Choroid plexus epithelial cell (primary cell): ENCODE results near the gene GPR183.

Source experiments
- DNase-seq: peaks from one replicate; pipeline ENCODE4 v3.0.0-alpha.2; 2010; ENCODE audit warnings: low read depth
- H3K4me3 ChIP-seq: 2 replicates; pipeline ENCODE4 v1.5.1; 2011; ENCODE audit warnings: low read depth, mild to moderate bottlenecking, control low read depth, low read length, moderate library complexity
- TF ChIP-seq, protein P1 (sequence below): conservative IDR thresholded peaks from 2 replicates; pipeline ENCODE4 v1.5.1; 2011; ENCODE audit warnings: low read depth, mild to moderate bottlenecking, control low read depth, inconsistent platforms, low read length, moderate library complexity

The GPR183 gene

DNA sequence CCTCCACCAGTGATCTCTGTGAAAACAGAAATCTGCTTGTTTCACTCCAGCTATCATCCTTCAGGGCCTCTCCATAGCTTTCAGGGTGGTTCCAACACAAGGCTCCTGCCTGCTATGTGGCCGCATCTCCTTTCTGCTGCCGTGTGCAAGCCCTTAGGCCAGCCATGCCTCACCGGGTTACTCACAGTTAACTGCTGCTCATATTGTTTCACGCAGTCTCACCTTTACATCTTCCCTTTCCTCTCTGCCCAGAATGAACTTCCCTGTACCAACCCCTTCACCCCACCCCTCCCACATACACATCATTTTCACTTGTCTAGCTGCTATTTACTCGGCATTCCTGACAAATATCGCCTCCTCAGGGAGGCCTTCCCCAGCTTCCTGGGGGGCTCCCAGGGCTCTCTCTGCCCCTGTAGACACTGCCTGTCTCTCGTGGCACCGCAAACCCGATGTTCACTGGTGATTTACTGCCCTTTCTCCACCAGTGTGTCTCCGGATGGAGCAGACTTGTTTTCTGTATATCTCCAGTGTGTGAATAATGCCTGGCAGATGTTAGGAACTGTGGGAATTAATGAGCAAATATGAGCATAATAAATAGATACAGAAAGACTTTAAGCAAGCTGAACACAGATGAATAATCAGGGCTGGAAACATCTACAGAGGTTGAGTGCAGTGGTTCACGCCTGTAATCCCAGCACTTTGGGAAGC is 39.3 kb upstream of the GPR183 start:
- H3K4me3 ChIP-seq, result no peak overlapping the region
- TF ChIP-seq, protein P1, sequence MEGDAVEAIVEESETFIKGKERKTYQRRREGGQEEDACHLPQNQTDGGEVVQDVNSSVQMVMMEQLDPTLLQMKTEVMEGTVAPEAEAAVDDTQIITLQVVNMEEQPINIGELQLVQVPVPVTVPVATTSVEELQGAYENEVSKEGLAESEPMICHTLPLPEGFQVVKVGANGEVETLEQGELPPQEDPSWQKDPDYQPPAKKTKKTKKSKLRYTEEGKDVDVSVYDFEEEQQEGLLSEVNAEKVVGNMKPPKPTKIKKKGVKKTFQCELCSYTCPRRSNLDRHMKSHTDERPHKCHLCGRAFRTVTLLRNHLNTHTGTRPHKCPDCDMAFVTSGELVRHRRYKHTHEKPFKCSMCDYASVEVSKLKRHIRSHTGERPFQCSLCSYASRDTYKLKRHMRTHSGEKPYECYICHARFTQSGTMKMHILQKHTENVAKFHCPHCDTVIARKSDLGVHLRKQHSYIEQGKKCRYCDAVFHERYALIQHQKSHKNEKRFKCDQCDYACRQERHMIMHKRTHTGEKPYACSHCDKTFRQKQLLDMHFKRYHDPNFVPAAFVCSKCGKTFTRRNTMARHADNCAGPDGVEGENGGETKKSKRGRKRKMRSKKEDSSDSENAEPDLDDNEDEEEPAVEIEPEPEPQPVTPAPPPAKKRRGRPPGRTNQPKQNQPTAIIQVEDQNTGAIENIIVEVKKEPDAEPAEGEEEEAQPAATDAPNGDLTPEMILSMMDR, result no peak
- no peak for DNase-seq

GRCh38 chr13:99345345-99345744 is 38.1 kb upstream of the GPR183 start:
- no peak for DNase-seq
- no peak overlapping the region for H3K4me3 ChIP-seq
- TF ChIP-seq, protein P1, result no peak

DNA sequence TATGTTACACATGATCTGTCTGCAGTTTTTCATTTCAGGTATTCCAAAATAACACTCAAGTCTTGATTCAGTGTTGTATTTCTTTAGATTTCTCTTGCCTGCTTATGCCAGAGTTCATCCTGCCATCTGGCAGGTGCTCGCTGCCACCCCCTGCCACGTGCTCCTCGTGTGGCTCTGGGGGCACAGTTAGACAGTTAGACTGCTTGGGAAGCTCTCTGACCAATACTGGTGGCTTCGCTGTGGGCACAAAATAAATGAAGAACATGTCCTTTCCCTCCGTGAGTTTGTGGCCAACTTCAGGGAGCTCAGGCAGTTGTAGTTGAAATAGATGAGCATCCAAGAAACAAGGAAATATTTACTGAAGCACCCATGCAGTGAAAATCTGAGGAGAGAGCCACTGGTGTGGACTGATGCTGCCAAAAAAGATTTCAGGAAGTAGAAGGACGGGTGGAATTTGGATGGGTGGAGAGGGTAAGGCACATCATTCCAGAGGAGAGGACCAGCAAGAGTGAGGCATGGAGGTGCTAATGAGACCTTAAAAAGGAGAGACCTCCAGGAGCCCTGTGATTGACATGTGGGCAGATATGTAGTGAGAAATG is 37.5 kb upstream of the GPR183 start:
- no peak for DNase-seq
- TF ChIP-seq, protein P1, result no peak
- H3K4me3 ChIP-seq, result no peak overlapping the region

DNA sequence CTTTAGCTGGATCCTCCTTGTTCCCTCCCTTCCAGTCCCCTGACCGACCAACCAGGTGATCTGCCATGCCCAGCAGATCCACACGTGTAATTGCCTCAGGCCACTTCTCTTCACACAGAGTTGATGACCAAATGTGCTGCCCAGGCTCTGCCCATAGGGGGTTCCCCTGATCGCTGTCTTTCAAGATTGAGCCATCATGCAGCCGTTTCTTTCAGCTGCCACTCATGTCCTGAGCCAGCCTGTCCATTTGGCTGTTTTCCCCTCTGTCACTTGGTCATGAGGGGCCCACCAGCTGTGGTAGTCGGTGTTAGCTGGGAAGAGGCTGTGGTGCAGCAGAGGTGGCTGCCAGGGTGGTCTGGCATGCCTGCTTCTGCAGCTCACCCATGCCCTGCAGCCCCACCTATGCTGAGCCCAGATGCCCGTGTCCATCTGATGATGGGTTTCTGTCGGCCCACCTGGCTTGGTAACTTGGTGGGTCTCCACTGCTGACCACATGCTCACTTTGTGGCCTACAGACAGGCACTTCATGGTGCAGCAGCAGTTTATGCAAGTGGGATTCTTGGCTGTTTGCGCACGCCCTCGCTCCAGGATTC is 35.6 kb upstream of the GPR183 start:
- no peak for DNase-seq
- TF ChIP-seq, protein P1, result no peak
- no peak overlapping the region for H3K4me3 ChIP-seq

DNA sequence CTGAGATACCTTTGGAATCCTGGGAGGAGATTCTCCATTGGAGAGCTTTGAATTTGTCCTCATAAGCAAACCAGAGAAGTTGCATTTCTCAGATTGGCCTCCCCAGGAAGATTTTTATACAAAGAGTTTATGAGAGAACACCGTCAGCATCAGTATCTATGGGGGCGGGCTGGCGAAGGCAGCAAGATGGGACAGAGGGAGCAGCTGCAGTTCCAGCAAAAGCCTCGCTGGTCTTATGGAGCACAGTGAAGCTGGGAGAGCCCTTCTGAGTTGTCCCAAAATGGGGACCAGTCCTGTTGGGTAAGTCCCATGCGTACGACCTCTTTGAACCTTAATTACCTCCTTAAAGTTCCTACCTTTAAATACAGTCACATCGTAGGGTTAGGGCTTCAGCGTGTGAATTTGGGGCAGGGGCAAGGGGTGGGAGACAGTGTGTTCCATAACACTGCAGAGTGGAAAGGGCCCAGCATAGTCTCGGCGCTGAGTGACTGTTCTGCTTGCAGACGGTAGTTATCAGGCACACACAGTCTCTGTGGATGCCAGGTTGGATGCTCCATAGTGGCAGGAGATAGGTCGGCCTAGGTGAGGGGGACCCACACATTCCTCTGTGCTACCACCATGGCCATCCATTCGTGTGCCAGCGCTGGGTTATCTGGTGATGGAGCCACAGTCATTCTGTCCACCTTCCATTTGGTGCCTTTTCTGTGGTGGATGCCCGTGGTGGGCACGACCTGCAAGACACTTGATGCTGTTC is 34.9 kb upstream of the GPR183 start:
- TF ChIP-seq, protein P1, result no peak
- H3K4me3 ChIP-seq, result no peak overlapping the region
- no peak for DNase-seq

- no peak for DNase-seq
- no peak overlapping the region for H3K4me3 ChIP-seq
- TF ChIP-seq, protein P1, result no peak
Observed at GRCh38 chr13:99340638-99341037, 33.4 kb upstream of the GPR183 start.
